ENCODE data around the gene KIF4B.

- TF ChIP-seq CTCF (IDR thresholded peaks at IDR 0.05) (no peak), POLR2AphosphoS5 (IDR thresholded peaks at IDR 0.05; ENCODE audit: low read depth, low read length) (no peak)
Measured at GRCh38 chr5:154971501-154971900, 42.1 kb upstream of the KIF4B start.
